Measurements from ENCODE around the gene ACTRT2. TPM values are rescaled to one million over a fixed set of nuclear protein-coding genes. Genes with fewer than 3 reads are reported as not detected.

The ACTRT2 gene
- total and polyA plus RNA-seq, 3 donors from 2014 or later, result 64.2 to 183 (median 143) TPM

- H3K27ac ChIP-seq, result no peak overlapping the region
- H3K27me3 ChIP-seq, result no peaks in the 10 kb centered on the region
- no peaks in the 10 kb centered on the region for H3K9me3 ChIP-seq
- no peaks in the 10 kb centered on the region for H3K36me3 ChIP-seq (ENCODE audit: low read depth, missing control alignments)
- intact Hi-C loops (cut with DNase I; ENCODE audit: low total_unique reads), result no loop called here
- TF ChIP-seq, protein P1, sequence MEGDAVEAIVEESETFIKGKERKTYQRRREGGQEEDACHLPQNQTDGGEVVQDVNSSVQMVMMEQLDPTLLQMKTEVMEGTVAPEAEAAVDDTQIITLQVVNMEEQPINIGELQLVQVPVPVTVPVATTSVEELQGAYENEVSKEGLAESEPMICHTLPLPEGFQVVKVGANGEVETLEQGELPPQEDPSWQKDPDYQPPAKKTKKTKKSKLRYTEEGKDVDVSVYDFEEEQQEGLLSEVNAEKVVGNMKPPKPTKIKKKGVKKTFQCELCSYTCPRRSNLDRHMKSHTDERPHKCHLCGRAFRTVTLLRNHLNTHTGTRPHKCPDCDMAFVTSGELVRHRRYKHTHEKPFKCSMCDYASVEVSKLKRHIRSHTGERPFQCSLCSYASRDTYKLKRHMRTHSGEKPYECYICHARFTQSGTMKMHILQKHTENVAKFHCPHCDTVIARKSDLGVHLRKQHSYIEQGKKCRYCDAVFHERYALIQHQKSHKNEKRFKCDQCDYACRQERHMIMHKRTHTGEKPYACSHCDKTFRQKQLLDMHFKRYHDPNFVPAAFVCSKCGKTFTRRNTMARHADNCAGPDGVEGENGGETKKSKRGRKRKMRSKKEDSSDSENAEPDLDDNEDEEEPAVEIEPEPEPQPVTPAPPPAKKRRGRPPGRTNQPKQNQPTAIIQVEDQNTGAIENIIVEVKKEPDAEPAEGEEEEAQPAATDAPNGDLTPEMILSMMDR (IDR thresholded peaks at IDR 0.05), result no peak
- no peak for TF ChIP-seq POLR2A (IDR thresholded peaks at IDR 0.05)
- WGBS, 2 donors, result 89 to 97% methylated on average over 8 to 10 of the region's 10 CpGs
- no peak overlapping the region for H3K4me3 ChIP-seq
- peaks cover 6% of the 10 kb centered on the region for H3K4me1 ChIP-seq
- no peak for DNase-seq
Measured at GRCh38 chr1:2986549-2987305, 34.5 kb upstream of the ACTRT2 start.

GRCh38 chr1:2987773-2988172 is 33.5 kb upstream of the ACTRT2 start:
- no peak for DNase-seq
- no peak for TF ChIP-seq POLR2A (IDR thresholded peaks at IDR 0.05)
- TF ChIP-seq, protein P1 (IDR thresholded peaks at IDR 0.05), result no peak
- no peaks in the 10 kb centered on the region for H3K27me3 ChIP-seq

DNA sequence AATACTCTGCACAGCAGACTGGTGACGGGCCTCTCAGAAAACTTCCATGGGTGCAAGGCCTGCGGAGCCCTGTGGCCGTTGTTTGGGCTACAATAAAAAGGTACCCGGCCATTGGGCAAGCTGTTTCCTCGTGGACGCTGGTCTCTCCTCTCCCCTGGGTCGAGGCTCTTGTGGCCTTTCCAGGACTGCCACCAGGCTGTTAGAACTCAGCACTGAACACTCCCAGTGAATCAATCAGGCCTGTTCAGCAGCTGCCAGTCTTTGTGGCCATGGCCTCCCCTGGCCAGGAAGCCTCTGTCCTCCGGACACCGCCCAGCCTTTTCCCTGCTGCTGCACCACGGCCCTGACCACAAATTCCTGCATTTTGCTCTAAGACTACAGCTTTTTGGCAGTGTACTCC is 33.0 kb upstream of the ACTRT2 start:
- no peaks in the 10 kb centered on the region for H3K9me3 ChIP-seq
- TF ChIP-seq, protein P1 (IDR thresholded peaks at IDR 0.05), result no peak
- TF ChIP-seq POLR2A (IDR thresholded peaks at IDR 0.05), result no peak
- DNase-seq, result no peak
- no peak overlapping the region for H3K27ac ChIP-seq
- no peaks in the 10 kb centered on the region for H3K36me3 ChIP-seq (ENCODE audit: low read depth, missing control alignments)
- intact Hi-C loops (cut with DNase I; ENCODE audit: low total_unique reads), result no loop called here
- no peaks in the 10 kb centered on the region for H3K27me3 ChIP-seq
- H3K4me1 ChIP-seq, result peaks cover 6% of the 10 kb centered on the region
- 77 to 78% methylated on average over 5 to 10 of the region's 10 CpGs for WGBS, 2 donors
- no peak overlapping the region for H3K4me3 ChIP-seq

More at GRCh38 chr1:2987773-2988172, 33.5 kb upstream of the ACTRT2 start:
- intact Hi-C loops (cut with DNase I; ENCODE audit: low total_unique reads), result no loop called here
- peaks cover 6% of the 10 kb centered on the region for H3K4me1 ChIP-seq
- no peak overlapping the region for H3K4me3 ChIP-seq
- no peaks in the 10 kb centered on the region for H3K36me3 ChIP-seq (ENCODE audit: low read depth, missing control alignments)
- 73 to 82% methylated on average over 10 to 16 of the region's 16 CpGs for WGBS, 2 donors
- no peak overlapping the region for H3K27ac ChIP-seq
- H3K9me3 ChIP-seq, result no peaks in the 10 kb centered on the region

DNA sequence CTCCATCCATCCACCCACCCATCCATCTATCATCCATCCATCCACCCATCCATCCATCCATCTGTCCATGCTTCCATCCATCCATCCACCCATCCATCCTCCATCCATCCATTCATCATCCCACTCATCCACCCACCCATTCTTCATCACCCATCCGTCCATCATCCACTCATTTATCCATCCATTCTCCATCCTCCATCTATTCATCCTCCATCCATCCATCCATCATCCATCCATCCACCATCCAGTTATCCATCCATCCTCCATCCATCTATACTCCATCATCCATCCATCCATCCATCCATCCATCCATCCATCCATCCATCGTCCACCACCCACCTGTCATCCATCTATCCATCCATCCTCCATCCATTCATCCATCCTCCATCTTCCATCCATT is 32.1 kb upstream of the ACTRT2 start:
- Histone ChIP-seq H3K27me3 (no peaks in the 10 kb centered on the region), H3K9me3 (no peaks in the 10 kb centered on the region), H3K36me3 (ENCODE audit: low read depth, missing control alignments) (no peaks in the 10 kb centered on the region), H3K4me1 (peaks cover under 1% of the 10 kb centered on the region), H3K4me3 (no peak overlapping the region), H3K27ac (no peak overlapping the region)
- no peak for TF ChIP-seq POLR2A (IDR thresholded peaks at IDR 0.05)
- TF ChIP-seq, protein P1 (IDR thresholded peaks at IDR 0.05), result no peak
- no peak for DNase-seq
- WGBS, 2 donors, result 86 to 90% methylated on average over 2 of the region's 2 CpGs
- intact Hi-C loops (cut with DNase I; ENCODE audit: low total_unique reads), result no loop called here

GRCh38 chr1:2989976-2990375 is 31.3 kb upstream of the ACTRT2 start:
- no peaks in the 10 kb centered on the region for H3K4me1 ChIP-seq
- no peaks in the 10 kb centered on the region for H3K36me3 ChIP-seq (ENCODE audit: low read depth, missing control alignments)
- no peak for DNase-seq
- TF ChIP-seq POLR2A (IDR thresholded peaks at IDR 0.05), result no peak
- TF ChIP-seq, protein P1 (IDR thresholded peaks at IDR 0.05), result no peak
- H3K9me3 ChIP-seq, result no peaks in the 10 kb centered on the region
- H3K27me3 ChIP-seq, result no peaks in the 10 kb centered on the region
- WGBS, 2 donors, result 93 to 98% methylated on average over 3 to 5 of the region's 7 CpGs
- intact Hi-C loops (cut with DNase I; ENCODE audit: low total_unique reads), result no loop called here
- no peak overlapping the region for H3K4me3 ChIP-seq
- no peak overlapping the region for H3K27ac ChIP-seq
